ENCODE measurements around the gene NCBP2L. TPM values are rescaled to one million over a fixed set of nuclear protein-coding genes. Genes with fewer than 3 reads are reported as not detected.

NCBP2L gene
- total RNA-seq, 1 donor from 2014 or later = not detected

GRCh38 chrX:107831071-107831730, 53.7 kb downstream of the NCBP2L start:
- no peak overlapping the region for H3K27ac Mint-ChIP-seq (ENCODE audit: unreplicated experiment)
- peaks cover 11% of the 10 kb centered on the region for H3K4me1 Mint-ChIP-seq (ENCODE audit: unreplicated experiment)
- no peak for TF ChIP-seq CTCF (IDR thresholded peaks at IDR 0.05; ENCODE audit: unreplicated experiment)
- H3K9me3 Mint-ChIP-seq (ENCODE audit: unreplicated experiment) = no peaks in the 10 kb centered on the region
- H3K36me3 Mint-ChIP-seq (ENCODE audit: low read depth, unreplicated experiment) = no peaks in the 10 kb centered on the region
- no peaks in the 10 kb centered on the region for H3K27me3 Mint-ChIP-seq (ENCODE audit: unreplicated experiment)
- DNase-seq (ENCODE audit: low spot score) = no peak
- H3K4me3 Mint-ChIP-seq (ENCODE audit: unreplicated experiment) = no peak overlapping the region

GRCh38 chrX:107834275-107835201, 57.0 kb downstream of the NCBP2L start:
- H3K9me3 Mint-ChIP-seq (ENCODE audit: unreplicated experiment) = no peaks in the 10 kb centered on the region
- H3K27ac Mint-ChIP-seq (ENCODE audit: unreplicated experiment) = no peak overlapping the region
- no peak overlapping the region for H3K4me3 Mint-ChIP-seq (ENCODE audit: unreplicated experiment)
- no peak for TF ChIP-seq CTCF (IDR thresholded peaks at IDR 0.05; ENCODE audit: unreplicated experiment)
- H3K27me3 Mint-ChIP-seq (ENCODE audit: unreplicated experiment) = no peaks in the 10 kb centered on the region
- DNase-seq (ENCODE audit: low spot score) = no peak
- no peaks in the 10 kb centered on the region for H3K36me3 Mint-ChIP-seq (ENCODE audit: low read depth, unreplicated experiment)
- H3K4me1 Mint-ChIP-seq (ENCODE audit: unreplicated experiment) = no peaks in the 10 kb centered on the region

GRCh38 chrX:107836958-107837357, 59.4 kb downstream of the NCBP2L start:
- no peaks in the 10 kb centered on the region for H3K9me3 Mint-ChIP-seq (ENCODE audit: unreplicated experiment)
- H3K4me1 Mint-ChIP-seq (ENCODE audit: unreplicated experiment) = no peaks in the 10 kb centered on the region
- no peak overlapping the region for H3K27ac Mint-ChIP-seq (ENCODE audit: unreplicated experiment)
- no peak overlapping the region for H3K4me3 Mint-ChIP-seq (ENCODE audit: unreplicated experiment)
- H3K36me3 Mint-ChIP-seq (ENCODE audit: low read depth, unreplicated experiment) = no peaks in the 10 kb centered on the region
- no peak for TF ChIP-seq CTCF (IDR thresholded peaks at IDR 0.05; ENCODE audit: unreplicated experiment)
- H3K27me3 Mint-ChIP-seq (ENCODE audit: unreplicated experiment) = no peaks in the 10 kb centered on the region
- DNase-seq (ENCODE audit: low spot score) = no peak

GRCh38 chrX:107840971-107841370, 63.4 kb downstream of the NCBP2L start:
- Mint-ChIP-seq H3K4me3 (ENCODE audit: unreplicated experiment) (no peak overlapping the region), H3K4me1 (ENCODE audit: unreplicated experiment) (no peaks in the 10 kb centered on the region), H3K27ac (ENCODE audit: unreplicated experiment) (no peak overlapping the region), H3K36me3 (ENCODE audit: low read depth, unreplicated experiment) (no peaks in the 10 kb centered on the region), H3K27me3 (ENCODE audit: unreplicated experiment) (no peaks in the 10 kb centered on the region), H3K9me3 (ENCODE audit: unreplicated experiment) (no peaks in the 10 kb centered on the region)
- DNase-seq (ENCODE audit: low spot score) = no peak
- TF ChIP-seq CTCF (IDR thresholded peaks at IDR 0.05; ENCODE audit: unreplicated experiment) = no peak
